Stimulated activated CD4-positive, alpha-beta T cell treated with anti-CD3 and anti-CD28 coated beads, Interleukin-15, amount 100 ng/mL, for 1 hour (primary cell): Measurements from ENCODE around the gene ABCC6.
"Not testable (repeated sequence)": the region's sequence is repeated elsewhere in the genome, so short reads cannot be mapped to it uniquely, and the experiment has no call there.

ENCODE experiments used
- DNase-seq, 2 donors: peaks; one replicate each; pipeline ENCODE4 v3.0.0-alpha.2; 2020; ENCODE audit warnings: low read depth in 1 of 2, low spot score in 1 of 2

ABCC6 gene

GRCh38 chr16:16118337-16118736 lies 105.0 kb downstream of the ABCC6 start:
- DNase-seq = no peak

DNA sequence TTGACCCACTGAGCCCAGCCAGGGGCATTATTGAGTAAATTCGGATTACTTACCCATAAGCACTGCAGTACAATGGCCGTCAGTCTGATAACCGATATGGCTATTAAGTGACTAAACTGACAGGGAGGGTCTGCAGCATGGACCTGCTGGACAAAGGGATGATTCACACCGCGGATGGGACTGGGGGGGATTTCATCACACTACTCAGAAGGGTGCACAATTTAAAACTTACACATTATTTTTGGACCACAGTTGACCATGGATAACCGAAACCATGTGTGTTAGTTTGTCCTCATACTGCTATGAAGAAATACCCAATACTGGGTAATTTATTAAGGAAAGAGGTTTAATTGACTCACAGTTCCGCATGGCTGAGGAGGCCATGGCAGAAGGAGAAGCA lies 106.5 kb downstream of the ABCC6 start:
- no peak for DNase-seq

DNA sequence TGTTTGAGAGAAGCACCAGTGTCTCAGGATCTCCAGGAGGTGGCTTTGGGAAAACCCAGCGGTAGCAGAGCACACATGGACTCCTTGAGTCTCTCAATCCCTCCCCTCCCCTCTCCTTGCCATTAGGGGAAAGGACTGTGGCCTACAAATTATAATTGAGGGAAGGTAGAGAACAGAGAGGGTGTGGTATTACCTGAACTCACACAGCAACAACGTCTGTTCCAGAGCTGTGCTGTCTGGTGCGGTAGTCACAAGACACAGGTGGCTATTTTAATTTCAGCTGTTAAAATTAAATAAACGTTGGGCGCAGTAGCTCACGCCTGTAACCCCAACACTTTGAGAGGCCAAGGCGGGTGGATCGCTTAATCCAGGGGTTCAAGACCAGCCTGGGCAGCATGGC lies 110.2 kb downstream of the ABCC6 start:
- DNase-seq = no peak

DNA sequence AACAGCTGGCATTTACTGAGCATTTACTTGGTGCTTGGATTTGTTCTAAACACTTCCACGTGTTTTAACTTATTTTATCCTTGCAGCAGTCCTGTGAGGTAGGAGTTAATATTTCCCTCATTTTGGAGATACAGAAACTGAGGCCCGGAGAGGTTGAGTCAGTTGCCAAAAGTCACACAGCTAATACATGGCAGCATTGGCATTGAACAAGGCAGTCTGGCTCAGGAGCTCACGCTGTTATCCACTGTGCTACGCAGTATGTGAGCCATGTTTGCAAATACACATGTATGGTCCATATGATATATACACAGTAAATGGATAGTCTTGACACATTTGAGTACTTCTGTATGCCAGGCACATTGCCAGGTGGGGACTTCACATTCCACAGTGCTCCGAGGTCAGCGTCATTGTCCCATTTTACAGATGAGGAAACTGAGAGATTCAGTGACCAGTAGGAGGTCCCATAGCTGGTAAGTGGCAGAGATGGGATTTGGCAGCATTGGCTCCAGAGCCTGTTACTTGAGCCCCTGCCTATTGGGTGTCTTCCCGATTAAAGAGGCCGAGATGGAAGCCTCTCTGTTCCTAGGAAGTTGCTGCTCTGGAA lies 110.7 kb downstream of the ABCC6 start:
- no peak for DNase-seq

GRCh38 chr16:16111639-16112038 lies 111.7 kb downstream of the ABCC6 start:
- DNase-seq = no peak

- DNase-seq = no peak
These were observed 113.2 kb downstream of the ABCC6 start for GRCh38 chr16:16110111-16110490.

GRCh38 chr16:16109453-16110110 lies 113.7 kb downstream of the ABCC6 start:
- no peak for DNase-seq

GRCh38 chr16:16108759-16109158 lies 114.5 kb downstream of the ABCC6 start:
- no peak for DNase-seq

- no peak for DNase-seq
These were observed 115.5 kb downstream of the ABCC6 start for GRCh38 chr16:16107839-16108238.

DNA sequence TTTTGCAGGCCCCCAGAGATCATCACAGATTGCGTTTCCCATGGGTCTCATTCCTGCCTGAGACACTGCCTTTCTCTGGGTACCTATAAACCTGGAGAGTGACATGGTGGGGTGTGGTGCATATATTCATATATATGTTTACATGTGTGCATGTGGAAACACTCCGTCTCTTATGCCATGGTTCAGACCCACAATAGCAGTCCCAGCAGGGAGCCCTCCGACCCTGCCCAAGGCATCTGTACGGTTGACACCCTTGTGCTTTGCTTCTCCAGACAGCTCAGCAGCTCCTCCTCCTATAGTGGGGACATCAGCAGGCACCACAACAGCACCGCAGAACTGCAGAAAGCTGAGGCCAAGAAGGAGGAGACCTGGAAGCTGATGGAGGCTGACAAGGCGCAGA lies 116.8 kb downstream of the ABCC6 start:
- DNase-seq = no peak

DNA sequence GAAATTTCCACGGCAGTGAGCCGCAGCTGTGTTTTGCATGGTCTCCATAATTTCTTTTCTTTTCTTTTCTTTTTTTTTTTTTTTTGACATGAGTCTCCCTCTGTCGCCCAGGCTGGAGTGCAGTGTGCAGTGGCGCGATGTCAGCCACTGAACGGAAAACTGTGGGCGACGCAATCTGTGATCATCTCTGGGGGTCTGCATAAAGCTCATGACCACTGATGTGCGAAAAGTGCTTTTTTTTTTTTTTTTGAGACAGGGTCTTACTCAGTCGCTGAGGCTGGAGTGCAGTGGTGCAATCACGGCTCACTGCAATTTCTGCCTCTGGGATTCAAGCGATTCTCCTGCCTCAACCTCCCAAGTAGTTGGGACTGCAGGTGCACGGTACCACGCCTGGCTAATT lies 117.6 kb downstream of the ABCC6 start:
- DNase-seq = no peak

DNA sequence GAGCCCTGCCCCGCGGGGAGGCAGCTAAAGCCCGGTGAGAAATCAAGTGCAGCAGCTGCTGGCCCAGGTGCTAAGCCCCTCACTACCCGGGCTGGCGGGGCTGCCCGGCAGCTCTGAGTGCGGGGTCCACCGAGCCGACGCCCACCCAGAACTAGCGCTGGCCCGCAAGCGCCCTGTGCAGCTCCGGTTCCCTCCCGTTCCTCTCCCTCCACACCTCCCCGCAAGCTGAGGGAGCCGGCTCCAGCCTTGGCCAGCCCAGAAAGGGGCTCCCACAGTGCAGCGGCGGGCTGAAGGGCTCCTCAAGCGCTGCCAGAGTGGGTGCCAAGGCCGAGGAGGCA lies 118.5 kb downstream of the ABCC6 start:
- DNase-seq = not testable (repeated sequence)

DNA sequence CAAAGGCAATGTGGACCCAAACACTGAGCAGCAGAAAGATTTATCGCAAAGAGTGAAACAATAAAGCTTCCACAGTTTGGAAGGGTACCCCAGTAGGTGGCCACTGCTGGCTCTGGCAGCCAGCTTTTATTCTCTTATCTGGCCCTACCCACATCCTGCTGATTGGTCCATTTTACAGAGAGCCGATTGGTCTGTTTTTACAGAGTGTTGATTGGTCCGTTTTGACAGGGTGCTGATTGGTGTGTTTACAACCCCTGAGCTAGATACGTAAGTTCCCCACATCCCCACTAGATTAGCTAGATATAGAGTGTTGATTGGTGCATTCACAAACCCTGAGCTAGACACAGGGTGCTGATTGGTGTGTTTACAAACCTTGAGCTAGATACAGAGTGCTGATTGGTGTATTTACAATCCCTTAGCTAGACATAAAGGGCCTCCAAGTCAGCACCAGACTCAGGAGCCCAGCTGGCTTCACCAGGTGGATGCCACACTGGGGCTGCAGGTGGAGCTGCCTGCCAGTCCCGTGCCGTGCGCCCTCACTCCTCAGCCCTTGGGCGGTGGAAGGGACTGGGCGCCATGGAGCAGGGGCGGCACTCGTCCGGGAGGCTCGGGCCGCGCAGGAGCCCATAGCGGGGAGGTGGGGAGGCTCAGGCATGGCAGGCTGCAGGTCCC lies 119.0 kb downstream of the ABCC6 start:
- not testable (repeated sequence) for DNase-seq

- no peak for DNase-seq
These were observed 120.6 kb downstream of the ABCC6 start for GRCh38 chr16:16102738-16103137.

DNA sequence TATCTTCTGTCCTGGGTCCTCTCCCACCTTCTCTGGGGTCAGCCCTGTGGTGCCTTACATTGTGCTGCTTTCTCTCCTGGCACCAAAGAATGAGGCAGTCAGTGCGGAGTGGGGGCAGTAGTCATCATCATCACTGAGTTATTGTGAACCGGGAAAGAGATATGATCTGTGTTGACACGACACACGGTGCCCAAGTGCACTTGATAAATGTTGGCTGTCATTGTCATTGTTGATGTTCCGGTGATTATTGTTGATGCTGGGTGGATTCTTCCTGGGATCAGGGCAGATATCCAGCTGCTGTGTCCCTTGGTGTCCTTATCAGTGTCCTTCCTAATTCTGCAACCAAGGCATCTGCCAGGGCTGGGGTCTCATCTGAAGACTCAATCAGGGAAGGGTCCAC lies 121.7 kb downstream of the ABCC6 start:
- no peak for DNase-seq

DNA sequence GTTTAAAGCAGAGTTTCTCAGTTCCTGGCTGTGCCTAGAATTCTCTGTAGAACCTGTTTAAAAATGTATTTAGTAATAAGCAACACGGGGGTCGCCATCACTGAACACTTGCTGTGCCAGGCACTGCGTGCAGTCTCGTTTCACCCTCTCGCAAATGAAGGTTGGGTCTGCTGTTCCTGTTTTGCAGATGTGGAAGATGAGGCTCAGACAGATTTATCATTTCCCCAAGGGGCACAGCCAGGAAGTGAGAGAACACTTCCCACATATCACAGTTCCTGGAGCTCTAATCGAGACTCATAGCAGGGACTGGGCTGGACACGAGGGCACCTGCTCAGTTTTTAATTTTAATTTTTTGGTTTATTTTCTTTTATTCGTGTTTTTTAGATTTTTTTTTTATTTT lies 122.7 kb downstream of the ABCC6 start:
- no peak for DNase-seq

- DNase-seq = no peak
These were observed 124.0 kb downstream of the ABCC6 start for GRCh38 chr16:16099320-16099719.
